CD4-positive, alpha-beta T cell treated with Interleukin-17A for 1 hour (primary cell): ENCODE data around the gene C5.

Experiments used
- DNase-seq: peaks from one replicate; pipeline ENCODE4 v3.0.0-alpha.2; 2020

The C5 gene

DNA sequence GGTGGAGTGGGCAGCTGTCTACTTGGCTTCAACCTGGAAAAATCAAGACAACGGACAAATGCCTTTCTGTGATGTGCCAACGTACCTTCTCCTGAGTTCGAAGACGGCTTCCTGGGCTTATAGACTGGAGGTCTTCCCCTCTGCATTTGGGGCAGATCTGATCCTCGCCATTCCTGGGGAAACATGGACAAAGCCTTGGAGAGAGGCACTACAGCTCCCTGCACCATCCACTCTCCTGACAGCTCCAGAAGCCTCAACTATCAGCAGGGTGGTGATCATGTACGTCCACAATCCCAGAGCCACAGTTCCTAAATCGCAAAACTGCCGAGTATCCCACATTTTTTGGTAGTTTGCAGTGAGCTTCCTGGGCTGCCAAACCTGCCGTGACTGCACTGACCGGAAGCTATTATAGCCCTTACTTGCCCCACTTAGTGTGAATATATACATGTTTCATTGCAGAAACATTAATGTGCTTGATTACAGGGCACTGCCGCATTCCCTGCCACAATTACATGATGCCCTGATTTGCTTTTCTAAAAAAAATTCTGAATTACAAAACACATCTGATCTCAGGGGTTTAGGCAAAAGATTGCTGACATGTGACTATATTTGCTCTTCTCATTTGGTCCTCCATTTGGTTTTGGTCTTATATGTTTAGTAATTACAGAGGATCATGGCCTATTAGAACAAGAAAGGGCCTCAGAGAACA, 126.3 kb downstream of the C5 start:
- DNase-seq, result peak; percentile 42

DNA sequence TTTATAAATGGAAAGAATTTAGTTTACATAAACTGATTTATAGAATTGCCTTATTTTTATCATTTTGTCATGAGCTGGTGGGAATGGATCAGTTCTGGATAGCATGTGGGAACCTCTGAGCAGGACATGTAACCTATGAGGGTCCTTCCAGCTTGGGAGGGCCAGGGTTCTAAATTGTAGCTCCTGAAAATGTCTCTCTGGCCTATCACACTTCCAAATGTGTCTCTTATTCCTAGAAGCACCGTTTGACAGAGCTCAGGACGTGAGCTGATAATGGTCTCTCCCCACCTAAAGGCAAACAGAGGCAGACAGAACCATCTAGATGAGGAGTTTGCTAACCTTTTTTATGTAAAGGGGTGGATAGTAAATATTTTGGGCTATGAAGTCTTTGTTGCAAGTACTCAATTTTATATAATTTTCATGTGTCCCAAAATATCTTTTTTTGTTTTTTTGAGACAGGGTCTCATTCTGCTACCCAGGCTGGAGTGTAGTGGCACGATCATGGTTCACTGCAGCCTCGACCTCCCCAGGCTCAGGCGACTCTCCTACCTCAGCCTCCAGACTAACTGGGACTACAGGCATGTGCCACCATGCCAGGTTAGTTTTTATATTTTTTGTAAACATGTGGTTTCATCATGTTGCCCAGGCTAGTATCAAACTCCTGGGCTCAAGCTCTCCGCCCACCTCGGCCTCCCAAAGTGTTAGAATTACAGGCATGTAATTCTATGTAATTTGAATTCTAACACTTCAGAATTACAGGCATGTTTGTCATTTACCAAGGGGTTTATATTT, 127.5 kb downstream of the C5 start:
- DNase-seq, result peak; percentile 35

DNA sequence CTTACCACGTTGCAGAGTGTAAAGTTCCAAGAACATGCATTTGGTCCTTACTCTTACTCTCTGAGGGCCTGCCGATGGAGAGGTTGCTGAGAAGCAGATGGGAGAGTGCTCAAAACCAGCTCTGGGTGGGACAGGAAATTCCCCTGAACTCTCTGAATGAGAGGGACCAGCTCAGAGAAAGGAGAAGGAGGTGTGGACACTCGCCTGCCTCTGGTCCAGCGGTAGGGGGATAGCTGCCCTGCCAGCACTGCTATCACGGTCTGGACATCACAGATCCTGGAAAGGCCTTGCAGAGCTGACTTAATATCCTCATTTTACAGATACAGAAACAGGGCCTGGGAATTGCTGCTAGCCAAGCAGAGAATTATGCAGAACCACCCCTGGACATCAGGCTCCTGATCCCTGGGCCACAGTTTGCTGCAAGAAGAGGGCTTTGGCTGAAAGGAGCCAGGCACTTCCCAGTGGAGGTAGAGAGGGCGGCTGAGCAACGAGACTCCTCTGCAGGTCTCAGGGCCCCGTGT, 128.4 kb downstream of the C5 start:
- DNase-seq, result peak; percentile 45

DNA sequence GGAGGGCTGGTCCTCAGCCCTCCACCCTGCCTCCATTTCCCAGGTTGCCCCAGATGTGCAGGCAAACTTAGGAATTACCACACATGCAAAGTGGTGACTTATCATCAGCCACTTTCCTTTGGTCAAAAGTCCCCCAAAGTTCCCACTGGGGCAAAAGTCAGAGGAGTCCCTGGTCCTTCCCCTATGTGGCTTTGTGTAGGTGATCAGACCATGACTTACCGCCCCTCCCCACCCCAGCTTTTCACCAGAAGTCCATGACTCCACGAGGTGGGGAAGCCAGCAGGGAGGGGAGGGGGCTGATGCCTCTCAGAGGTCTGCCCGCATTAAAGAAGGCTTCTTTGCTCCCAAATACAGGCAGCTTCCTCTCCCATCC, 129.3 kb downstream of the C5 start:
- DNase-seq, result no peak

DNA sequence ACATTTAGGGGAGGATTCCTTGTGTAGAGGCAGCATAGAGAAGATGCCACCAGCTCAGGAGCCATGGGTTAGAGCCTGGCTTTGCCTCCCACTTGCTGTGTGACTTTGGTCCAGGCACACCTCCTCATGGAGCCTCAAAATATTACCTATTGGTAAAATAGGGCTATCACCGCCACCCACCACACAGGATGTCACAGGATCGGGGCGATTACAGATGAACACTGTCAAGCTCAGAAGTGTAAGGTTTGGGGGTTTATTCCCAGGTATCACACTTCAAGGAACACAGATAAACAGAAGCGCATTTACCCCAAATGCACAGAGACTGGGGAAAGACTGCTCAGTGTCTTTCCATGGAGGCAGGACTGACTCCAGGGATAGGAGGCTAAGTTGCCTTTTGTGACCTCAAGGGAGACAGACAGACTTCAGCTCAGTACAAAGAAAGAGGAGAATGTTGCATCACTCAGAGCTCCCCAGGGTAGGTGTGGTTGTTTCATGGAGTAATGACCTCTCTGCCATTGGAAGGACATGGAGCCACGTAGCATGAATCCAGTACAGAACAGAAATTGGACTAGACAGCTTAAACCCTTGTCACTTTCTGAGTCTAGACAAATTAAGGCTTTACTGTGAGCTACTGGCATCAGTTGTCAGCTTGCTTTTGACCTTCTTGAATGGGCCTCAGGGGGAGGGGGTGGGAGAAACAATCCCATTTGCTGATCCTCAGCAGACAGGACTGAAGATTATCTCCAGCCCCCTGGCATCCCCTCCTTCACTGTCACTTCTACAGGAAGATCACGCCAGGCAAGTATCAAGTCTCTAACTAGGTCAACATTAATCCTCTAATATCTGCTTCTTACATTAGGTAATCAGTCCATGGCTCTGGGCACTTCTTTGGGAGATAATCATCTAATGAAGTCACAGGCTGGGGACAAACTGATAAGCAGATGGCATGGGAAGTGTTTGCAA, 130.0 kb downstream of the C5 start:
- DNase-seq, result peak; percentile 62

- peak; percentile 26 for DNase-seq
Observed at GRCh38 chr9:120918931-120919842, 130.9 kb downstream of the C5 start.

GRCh38 chr9:120917929-120918762, 131.9 kb downstream of the C5 start:
- DNase-seq, result peak; percentile 50

DNA sequence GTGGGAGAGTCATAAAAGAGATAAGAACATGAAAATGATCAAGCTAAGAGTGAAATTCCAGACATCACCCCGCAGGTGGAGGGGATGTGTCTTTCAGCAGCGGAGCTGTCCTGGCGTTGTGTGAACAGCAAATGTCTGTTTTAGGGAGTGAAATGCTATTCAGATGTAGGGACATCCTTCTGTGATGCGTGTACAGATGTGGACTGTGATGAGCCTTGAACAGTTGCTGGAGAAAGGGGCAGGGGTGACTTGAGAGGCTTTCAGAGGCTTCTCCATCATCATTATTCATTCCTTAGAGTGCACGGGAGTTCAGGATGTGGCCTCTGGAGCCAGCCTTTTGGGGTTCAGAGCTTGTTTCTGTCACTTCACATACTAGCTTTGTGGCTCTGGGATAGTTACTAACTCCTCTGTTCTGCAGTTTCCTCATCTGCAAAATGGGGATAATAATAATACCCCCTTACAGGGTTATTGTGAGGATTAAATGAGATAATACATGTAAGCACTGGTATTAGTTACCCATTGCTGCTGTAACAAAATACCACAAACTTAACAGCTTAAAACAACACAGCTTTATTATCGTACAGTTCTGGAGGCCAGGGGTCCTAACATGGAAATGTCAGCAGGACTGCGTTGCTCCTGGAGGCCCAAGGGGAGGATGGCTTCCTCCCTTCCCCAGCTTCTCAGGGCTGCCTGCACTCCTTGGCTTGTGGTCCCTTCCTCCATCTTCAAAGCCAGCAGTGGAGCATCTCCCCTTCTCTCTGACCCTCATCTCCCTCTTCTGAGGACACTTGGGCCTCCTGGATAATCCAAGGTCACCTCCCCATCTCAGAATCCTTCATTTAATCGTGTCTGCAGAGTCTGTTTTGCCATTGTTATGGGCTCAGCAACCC, 132.8 kb downstream of the C5 start:
- no peak for DNase-seq

GRCh38 chr9:120916588-120916987, 133.5 kb downstream of the C5 start:
- no peak for DNase-seq

GRCh38 chr9:120915854-120916470, 134.1 kb downstream of the C5 start:
- DNase-seq, result peak; percentile 71

DNA sequence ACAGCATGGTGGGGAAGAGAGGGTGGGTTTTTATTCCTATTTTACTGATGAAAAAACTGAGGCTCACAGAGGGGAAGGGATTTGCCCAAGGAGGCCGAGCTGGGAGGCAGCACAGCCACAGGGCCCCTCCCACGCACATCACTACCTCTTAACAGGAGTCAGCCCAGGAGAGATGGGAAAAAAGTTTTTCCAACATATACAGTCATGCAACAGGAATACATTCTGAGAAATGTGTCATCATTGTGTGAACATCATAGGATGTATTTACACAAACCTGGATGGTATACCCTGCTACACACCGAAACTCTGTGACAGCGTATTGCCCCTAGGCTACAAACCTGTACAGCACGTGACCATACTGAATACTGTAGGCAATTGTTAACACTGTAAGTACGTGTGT, 135.1 kb downstream of the C5 start:
- no peak for DNase-seq

- DNase-seq, result no peak
Observed at GRCh38 chr9:120914396-120914795, 135.7 kb downstream of the C5 start.

DNA sequence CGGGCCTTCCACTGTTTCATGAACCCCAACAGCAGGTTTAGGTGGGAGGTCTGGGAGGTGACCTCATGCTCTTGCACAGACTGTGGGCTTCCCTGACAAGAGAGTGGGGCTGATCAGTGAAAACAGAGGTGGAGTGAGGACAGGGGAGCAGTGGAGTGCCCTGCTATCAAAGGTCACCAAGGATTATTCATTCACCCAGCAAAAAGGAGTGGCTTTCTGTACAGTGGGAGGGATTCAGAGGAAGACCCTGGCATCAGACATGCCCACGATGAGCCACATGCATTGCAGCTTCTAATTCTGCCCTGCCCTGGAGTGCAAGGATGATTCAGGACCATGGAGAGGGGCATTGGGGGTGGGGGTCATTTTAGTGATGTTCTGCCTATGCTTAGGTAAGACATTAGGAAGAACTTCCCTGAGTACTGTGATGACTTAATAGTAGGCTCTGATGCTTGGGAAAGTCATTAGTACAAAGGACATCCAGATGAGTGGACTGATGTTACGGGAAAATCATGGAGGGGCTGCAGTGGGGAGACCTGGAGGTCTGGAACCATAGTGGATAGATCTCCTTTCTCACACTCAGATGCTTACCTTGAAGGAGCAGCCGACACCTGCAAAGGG, 136.3 kb downstream of the C5 start:
- DNase-seq, result no peak

- DNase-seq, result no peak
Observed at GRCh38 chr9:120912958-120913646, 137.0 kb downstream of the C5 start.

DNA sequence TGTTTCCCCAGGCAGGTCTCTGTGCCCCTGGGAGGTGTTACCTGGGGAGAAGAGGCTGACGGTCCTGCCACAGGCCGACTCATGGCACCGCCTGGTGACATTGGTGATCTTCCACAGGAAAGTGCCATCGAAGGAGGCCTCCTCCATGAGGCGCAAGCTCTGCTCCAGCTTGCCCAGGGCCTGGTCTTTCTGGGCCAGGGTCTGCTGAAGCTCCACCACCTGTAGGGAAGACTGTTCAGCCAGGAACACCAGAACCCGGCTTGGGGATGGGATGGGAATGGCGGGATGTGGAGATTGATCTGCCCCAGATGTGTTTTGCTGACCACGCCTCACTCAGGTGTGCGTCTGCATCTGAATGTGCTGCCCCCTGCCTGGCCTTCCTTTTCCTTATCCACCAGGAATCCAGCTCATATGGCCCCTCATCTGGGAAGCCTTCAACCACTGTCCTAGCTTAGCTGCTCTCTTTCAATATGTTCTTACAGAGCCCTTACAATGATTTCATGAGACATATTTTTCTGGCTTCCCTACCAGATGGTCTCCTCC, 138.7 kb downstream of the C5 start:
- DNase-seq, result no peak

DNA sequence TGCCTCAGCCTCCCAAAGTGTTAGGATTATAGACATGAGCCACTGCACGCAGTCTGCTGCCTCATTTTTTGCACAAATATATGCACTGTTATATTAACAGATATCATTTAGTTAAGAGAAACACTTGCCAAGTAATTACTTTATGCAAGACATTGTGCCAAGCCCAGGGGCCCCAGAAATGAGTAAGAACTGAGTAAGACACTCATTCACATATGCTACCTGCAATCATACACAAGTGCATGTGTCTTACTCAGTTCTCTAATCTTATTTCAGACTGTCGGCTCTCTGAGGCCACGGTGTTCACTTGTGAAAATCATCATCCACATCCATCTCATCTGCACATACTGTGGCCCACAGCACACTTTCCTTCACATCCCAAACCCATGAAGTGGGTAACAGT, 139.4 kb downstream of the C5 start:
- DNase-seq, result no peak

DNA sequence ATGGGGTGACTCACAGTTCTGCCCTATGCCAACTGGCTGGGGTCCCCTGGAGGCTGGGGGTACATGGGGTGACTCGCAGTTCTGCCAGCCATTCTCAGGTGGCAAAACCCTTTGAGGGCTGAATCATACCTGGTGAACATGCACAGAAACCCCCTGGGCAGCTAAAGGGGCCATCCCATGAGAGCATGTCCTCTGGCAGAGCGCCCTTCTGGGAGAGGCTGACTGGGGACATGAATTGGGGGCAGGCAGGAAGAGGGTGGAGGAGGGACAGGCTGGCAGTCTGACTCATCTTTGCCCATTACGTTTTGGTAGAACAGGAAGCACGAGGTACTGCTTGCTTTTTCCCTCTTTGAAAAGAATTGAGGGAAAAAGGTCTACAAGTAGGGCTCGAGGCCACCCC, 140.2 kb downstream of the C5 start:
- peak; percentile 70 for DNase-seq
